NT2/D1 (cell line): Measurements from ENCODE around the gene RNU6-9.
"Not testable (repeated sequence)": the region's sequence is repeated elsewhere in the genome, so short reads cannot be mapped to it uniquely, and the experiment has no call there.

Experiments used
- DNase-seq: peaks from one replicate; pipeline ENCODE4 v3.0.0-alpha.2; 2011; ENCODE audit warnings: low read depth, low spot score
- H3K27me3 ChIP-seq: 2 replicates; pipeline ENCODE4 v1.6.0; 2011; ENCODE audit warnings: mild to moderate bottlenecking; ENCODE audit not compliant: insufficient read length, insufficient read depth
- H3K36me3 ChIP-seq: 2 replicates; pipeline ENCODE4 v1.6.1; 2011; ENCODE audit warnings: mild to moderate bottlenecking, low read length, mixed read lengths; ENCODE audit not compliant: insufficient read depth, insufficient read length
- H3K4me1 ChIP-seq: 2 replicates; pipeline ENCODE4 v1.5.1; 2011; ENCODE audit not compliant: insufficient read depth, insufficient read length
- H3K4me3 ChIP-seq: 2 replicates; pipeline ENCODE4 v1.5.1; 2011; ENCODE audit warnings: low read depth; ENCODE audit not compliant: insufficient read length
- H3K9ac ChIP-seq: 2 replicates; pipeline ENCODE4 v1.6.0; 2011; ENCODE audit warnings: low read depth; ENCODE audit not compliant: insufficient read length
- H3K9me3 ChIP-seq: 2 replicates; pipeline ENCODE4 v1.5.1; 2011; ENCODE audit warnings: mild to moderate bottlenecking, low read length; ENCODE audit not compliant: insufficient read depth
- SUZ12 ChIP-seq: IDR thresholded peaks from 2 replicates; pipeline ENCODE4 v1.6.1; 2011; ENCODE audit not compliant: insufficient read length, insufficient read depth; ENCODE audit errors: extremely low read depth
- YY1 ChIP-seq: IDR thresholded peaks from 2 replicates; pipeline ENCODE4 v1.6.1; 2011; ENCODE audit not compliant: insufficient read length, insufficient read depth
- ZNF274 ChIP-seq: IDR thresholded peaks from 2 replicates; pipeline ENCODE4 v1.6.1; 2011; ENCODE audit warnings: mild to moderate bottlenecking, low read depth, low read length

The RNU6-9 gene

GRCh38 chr19:876780-877314, 16.4 kb upstream of the RNU6-9 start:
- Histone ChIP-seq H3K4me1 (peaks cover 6% of the 10 kb centered on the region), H3K36me3 (peaks cover 58% of the 10 kb centered on the region), H3K9me3 (peaks cover 6% of the 10 kb centered on the region; the same call in 1 of the 2 replicates), H3K27me3 (no peaks in the 10 kb centered on the region), H3K9ac (no peak overlapping the region), H3K4me3 (no peak overlapping the region)
- no peak for DNase-seq
- no peak for TF ChIP-seq YY1
- no peak for TF ChIP-seq SUZ12
- no peak for TF ChIP-seq ZNF274

- H3K4me1 ChIP-seq, H3K9me3 ChIP-seq, DNase-seq, H3K4me3 ChIP-seq, H3K9ac ChIP-seq, H3K27me3 ChIP-seq: not testable (repeated sequence)
- H3K36me3 ChIP-seq, result peaks cover 71% of the 10 kb centered on the region
Observed at GRCh38 chr19:877992-878660, 15.2 kb upstream of the RNU6-9 start.

GRCh38 chr19:878751-879561, 14.3 kb upstream of the RNU6-9 start:
- H3K36me3 ChIP-seq, result peaks cover 72% of the 10 kb centered on the region
- H3K27me3 ChIP-seq, H3K4me3 ChIP-seq, H3K4me1 ChIP-seq, DNase-seq, H3K9me3 ChIP-seq, H3K9ac ChIP-seq: not testable (repeated sequence)

GRCh38 chr19:879711-880438, 13.4 kb upstream of the RNU6-9 start:
- Histone ChIP-seq H3K27me3 (no peaks in the 10 kb centered on the region), H3K36me3 (peaks cover 74% of the 10 kb centered on the region), H3K9me3 (peaks cover 6% of the 10 kb centered on the region; the same call in 1 of the 2 replicates), H3K9ac (no peak overlapping the region), H3K4me1 (peaks cover 6% of the 10 kb centered on the region), H3K4me3 (no peak overlapping the region)
- no peak for DNase-seq
- TF ChIP-seq ZNF274 (no peak), SUZ12 (no peak), YY1 (no peak)

DNA sequence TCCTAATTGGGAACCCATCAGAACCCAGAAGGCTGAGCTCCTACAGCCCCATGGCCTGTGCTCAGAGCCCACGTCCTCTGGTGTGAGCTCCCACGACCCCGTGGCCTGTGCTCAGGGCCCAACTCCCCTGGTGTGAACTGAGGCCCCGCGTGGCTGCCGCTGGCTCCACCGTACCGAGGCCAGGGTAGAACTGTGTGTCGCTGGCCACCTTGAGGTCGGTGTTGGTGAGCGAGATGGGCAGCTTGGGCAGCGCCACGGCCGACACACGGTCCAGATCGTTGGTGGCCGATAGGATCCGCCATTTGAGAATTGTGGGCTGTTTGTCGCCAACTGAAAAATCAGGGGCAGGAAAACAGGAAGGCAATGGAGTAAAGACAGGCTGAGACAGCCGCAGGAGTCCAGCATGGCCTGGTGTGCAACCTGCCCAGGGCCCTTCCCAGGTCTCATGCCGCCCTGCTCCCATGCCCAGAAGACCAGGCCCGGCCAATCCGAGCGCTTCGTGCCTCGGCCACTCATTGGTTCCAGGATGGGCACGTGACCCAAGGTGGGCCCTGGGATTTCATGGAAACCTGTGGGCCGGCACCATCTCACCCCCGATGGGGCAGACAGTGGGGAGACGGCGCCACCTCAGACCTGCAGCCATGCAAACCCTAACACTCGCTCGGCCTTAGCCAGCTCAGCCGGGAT, 11.8 kb upstream of the RNU6-9 start:
- Histone ChIP-seq H3K36me3 (peaks cover 76% of the 10 kb centered on the region), H3K27me3 (no peaks in the 10 kb centered on the region), H3K9ac (no peak overlapping the region), H3K4me1 (peaks cover 7% of the 10 kb centered on the region), H3K9me3 (peaks cover 6% of the 10 kb centered on the region; the same call in 1 of the 2 replicates), H3K4me3 (no peak overlapping the region)
- no peak for DNase-seq
- TF ChIP-seq SUZ12 (no peak), YY1 (no peak), ZNF274 (no peak)

DNA sequence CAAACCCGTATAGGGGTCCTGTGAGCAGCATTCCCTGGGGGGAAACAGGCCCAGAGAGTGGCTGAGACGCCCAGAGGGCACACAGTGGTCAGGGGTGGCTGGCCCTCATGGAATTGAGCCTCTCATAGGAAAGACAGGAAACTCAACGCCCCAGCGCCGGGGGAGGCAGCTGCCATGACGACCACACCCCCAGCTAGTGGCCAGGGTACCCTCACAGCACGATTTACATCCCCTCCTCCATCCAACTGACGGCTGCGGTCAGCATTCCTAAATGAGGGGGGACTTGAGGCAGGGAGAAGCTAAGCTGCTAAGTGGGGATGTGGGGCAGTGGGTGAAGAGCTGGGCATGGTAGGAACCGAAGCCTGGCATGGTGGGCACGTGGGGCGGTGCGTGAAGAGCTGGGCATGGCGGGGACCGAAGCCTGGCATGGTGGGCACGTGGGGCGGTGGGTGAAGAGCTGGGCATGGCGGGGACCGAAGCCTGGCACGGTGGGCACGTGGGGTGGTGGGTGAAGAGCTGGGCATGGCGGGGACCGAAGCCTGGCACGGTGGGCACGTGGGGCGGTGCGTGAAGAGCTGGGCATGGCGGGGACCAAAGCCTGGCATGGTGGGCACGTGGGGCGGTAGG, 10.3 kb upstream of the RNU6-9 start:
- H3K4me1 ChIP-seq, result peaks cover 7% of the 10 kb centered on the region
- no peak for TF ChIP-seq ZNF274
- no peak for TF ChIP-seq SUZ12
- no peak for TF ChIP-seq YY1
- H3K36me3 ChIP-seq, result peaks cover 82% of the 10 kb centered on the region
- no peak for DNase-seq
- no peak overlapping the region for H3K9ac ChIP-seq
- no peaks in the 10 kb centered on the region for H3K27me3 ChIP-seq
- no peak overlapping the region for H3K4me3 ChIP-seq
- peaks cover 6% of the 10 kb centered on the region; the same call in 1 of the 2 replicates for H3K9me3 ChIP-seq
